ENCODE results near the gene SPRY1.

SPRY1 gene

DNA sequence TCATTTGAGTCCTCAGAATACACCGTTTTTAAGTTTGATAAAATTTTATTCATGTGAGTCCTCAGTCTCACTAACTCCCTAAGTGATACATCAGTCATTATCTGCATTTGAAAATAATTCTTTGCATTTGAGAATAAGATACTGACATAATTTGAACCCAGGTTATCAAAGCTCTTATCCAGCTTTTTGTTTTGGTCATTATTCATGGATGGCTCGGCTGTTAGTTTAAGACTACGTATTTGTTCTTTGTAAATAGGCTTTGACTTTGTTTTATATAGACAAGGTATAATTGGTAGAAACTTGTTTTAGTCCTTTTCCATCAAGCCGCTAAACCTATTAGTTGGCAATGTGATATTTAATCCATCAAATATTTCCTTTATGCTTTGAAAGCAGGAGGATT, 7.9 kb downstream of the SPRY1 start:
- H3K4me3 ChIP-seq (ENCODE audit: low read length): no peak overlapping the region
- H3K4me2 ChIP-seq (ENCODE audit: low read depth, low read length): no peak overlapping the region
- no peak for TF ChIP-seq EZH2phosphoT487 (IDR thresholded peaks at IDR 0.05; ENCODE audit: low read length)
- H4K20me1 ChIP-seq (ENCODE audit: insufficient read depth, low read length): no peaks in the 10 kb centered on the region
- H3K27ac ChIP-seq (ENCODE audit: low read length): no peak overlapping the region
- 0 out of 2 replicates have a peak, but pooled peaks cover 3% of the 10 kb centered on the region for H3K36me3 ChIP-seq (replicated peaks; ENCODE audit: insufficient read depth, low read length)
- peaks cover 50% of the 10 kb centered on the region for H3K79me2 ChIP-seq (ENCODE audit: low read length)
- peaks cover 18% of the 10 kb centered on the region for H3K4me1 ChIP-seq (ENCODE audit: low read length)
- no peaks in the 10 kb centered on the region for H3K27me3 ChIP-seq (replicated peaks; ENCODE audit: insufficient read depth, low read length)
- no peaks in the 10 kb centered on the region for H3F3A ChIP-seq (ENCODE audit: insufficient read depth, low read length)
- H3K9me3 ChIP-seq (replicated peaks; ENCODE audit: insufficient read depth, low read length): no peaks in the 10 kb centered on the region
- no peak for DNase-seq
- H3K9me2 ChIP-seq (replicated peaks; ENCODE audit: insufficient read depth, low read length): no peaks in the 10 kb centered on the region
- H2AFZ ChIP-seq (ENCODE audit: low read length): no peak overlapping the region
- no peak overlapping the region for H3K9ac ChIP-seq (ENCODE audit: low read length)

DNA sequence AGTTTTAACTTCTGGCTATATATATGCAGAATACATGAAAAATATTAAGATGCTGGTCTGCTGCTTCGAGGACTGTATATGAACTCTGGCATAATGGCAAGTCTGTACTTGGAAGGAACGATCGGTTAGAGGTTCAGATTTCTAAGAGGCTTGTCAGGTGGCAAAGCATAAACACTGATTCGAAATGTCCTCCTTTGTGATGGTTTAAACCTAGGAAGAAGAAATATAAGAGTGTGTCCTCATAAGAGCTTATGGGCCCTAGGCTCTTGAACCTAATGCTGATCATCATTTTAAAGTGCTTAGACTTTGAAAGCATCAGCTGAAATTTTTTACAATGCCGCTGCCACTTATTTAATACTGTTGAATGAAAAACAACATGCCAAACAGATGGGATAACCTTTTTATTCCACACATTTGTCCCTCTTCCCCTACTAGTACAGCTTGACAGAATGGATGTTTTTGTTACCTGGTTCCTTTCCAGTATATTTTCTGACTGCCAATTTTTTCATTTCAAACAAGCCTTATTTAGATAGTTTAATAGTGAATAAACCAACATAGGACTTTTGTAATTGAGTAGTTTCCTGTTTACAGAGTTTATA, 8.8 kb downstream of the SPRY1 start:
- H3K9me2 ChIP-seq (replicated peaks; ENCODE audit: insufficient read depth, low read length): no peaks in the 10 kb centered on the region
- H3K9me3 ChIP-seq (replicated peaks; ENCODE audit: insufficient read depth, low read length): no peaks in the 10 kb centered on the region
- H4K20me1 ChIP-seq (ENCODE audit: insufficient read depth, low read length): no peaks in the 10 kb centered on the region
- H3K79me2 ChIP-seq (ENCODE audit: low read length): peaks cover 42% of the 10 kb centered on the region
- 0 out of 2 replicates have a peak, but pooled peaks cover 3% of the 10 kb centered on the region for H3K36me3 ChIP-seq (replicated peaks; ENCODE audit: insufficient read depth, low read length)
- no peak for DNase-seq
- 0 out of 2 replicates have a peak, but pooled peaks cover 4% of the 10 kb centered on the region for H3F3A ChIP-seq (ENCODE audit: insufficient read depth, low read length)
- no peak overlapping the region for H3K4me3 ChIP-seq (ENCODE audit: low read length)
- H3K4me1 ChIP-seq (ENCODE audit: low read length): peaks cover 22% of the 10 kb centered on the region
- H3K9ac ChIP-seq (ENCODE audit: low read length): no peak overlapping the region
- H3K27ac ChIP-seq (ENCODE audit: low read length): no peak overlapping the region
- H3K27me3 ChIP-seq (replicated peaks; ENCODE audit: insufficient read depth, low read length): no peaks in the 10 kb centered on the region
- no peak overlapping the region for H2AFZ ChIP-seq (ENCODE audit: low read length)
- H3K4me2 ChIP-seq (ENCODE audit: low read depth, low read length): no peak overlapping the region
- TF ChIP-seq EZH2 (optimal IDR thresholded peaks at IDR 0.05; ENCODE audit: low read depth, low read length) (no peak), EZH2phosphoT487 (IDR thresholded peaks at IDR 0.05; ENCODE audit: low read length) (no peak)
- TF ChIP-seq, protein P1, sequence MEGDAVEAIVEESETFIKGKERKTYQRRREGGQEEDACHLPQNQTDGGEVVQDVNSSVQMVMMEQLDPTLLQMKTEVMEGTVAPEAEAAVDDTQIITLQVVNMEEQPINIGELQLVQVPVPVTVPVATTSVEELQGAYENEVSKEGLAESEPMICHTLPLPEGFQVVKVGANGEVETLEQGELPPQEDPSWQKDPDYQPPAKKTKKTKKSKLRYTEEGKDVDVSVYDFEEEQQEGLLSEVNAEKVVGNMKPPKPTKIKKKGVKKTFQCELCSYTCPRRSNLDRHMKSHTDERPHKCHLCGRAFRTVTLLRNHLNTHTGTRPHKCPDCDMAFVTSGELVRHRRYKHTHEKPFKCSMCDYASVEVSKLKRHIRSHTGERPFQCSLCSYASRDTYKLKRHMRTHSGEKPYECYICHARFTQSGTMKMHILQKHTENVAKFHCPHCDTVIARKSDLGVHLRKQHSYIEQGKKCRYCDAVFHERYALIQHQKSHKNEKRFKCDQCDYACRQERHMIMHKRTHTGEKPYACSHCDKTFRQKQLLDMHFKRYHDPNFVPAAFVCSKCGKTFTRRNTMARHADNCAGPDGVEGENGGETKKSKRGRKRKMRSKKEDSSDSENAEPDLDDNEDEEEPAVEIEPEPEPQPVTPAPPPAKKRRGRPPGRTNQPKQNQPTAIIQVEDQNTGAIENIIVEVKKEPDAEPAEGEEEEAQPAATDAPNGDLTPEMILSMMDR (IDR thresholded peaks at IDR 0.05; ENCODE audit: low read length): no peak

DNA sequence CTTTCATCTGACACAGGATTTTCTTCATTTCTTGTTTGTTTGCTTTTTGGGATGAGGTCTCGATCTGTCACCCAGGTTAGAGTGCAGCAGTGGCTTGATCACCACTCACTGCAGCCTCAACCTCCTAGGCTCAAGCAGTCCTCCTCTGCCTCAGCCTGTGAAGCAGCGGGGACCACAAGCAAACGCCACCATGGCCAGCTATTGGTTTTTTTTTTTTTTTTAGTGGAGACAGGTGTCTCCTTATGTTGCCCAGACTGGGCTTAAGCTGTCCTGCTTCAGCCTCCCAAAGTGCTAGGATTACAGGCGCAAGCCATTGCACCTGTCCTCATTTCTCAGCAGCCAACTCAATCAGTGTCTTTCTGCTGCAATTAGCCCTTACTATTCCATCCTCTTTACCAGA, 10.3 kb downstream of the SPRY1 start:
- Histone ChIP-seq H3K27me3 (replicated peaks; ENCODE audit: insufficient read depth, low read length) (no peaks in the 10 kb centered on the region), H3K9me3 (replicated peaks; ENCODE audit: insufficient read depth, low read length) (no peaks in the 10 kb centered on the region), H3K9me2 (replicated peaks; ENCODE audit: insufficient read depth, low read length) (no peaks in the 10 kb centered on the region), H3K4me2 (ENCODE audit: low read depth, low read length) (no peak overlapping the region), H4K20me1 (ENCODE audit: insufficient read depth, low read length) (no peaks in the 10 kb centered on the region), H3K4me3 (ENCODE audit: low read length) (no peak overlapping the region), H3K4me1 (ENCODE audit: low read length) (peaks cover 35% of the 10 kb centered on the region), H3K9ac (ENCODE audit: low read length) (no peak overlapping the region), H2AFZ (ENCODE audit: low read length) (no peak overlapping the region), H3K79me2 (ENCODE audit: low read length) (peaks cover 27% of the 10 kb centered on the region), H3F3A (ENCODE audit: insufficient read depth, low read length) (peaks cover 9% of the 10 kb centered on the region), H3K36me3 (replicated peaks; ENCODE audit: insufficient read depth, low read length) (0 out of 2 replicates have a peak, but pooled peaks cover 3% of the 10 kb centered on the region), H3K27ac (ENCODE audit: low read length) (no peak overlapping the region)
- TF ChIP-seq EZH2phosphoT487 (IDR thresholded peaks at IDR 0.05; ENCODE audit: low read length) (no peak), EZH2 (optimal IDR thresholded peaks at IDR 0.05; ENCODE audit: low read depth, low read length) (no peak)
- TF ChIP-seq, protein P1 (IDR thresholded peaks at IDR 0.05; ENCODE audit: low read length): no peak
- DNase-seq: no peak

DNA sequence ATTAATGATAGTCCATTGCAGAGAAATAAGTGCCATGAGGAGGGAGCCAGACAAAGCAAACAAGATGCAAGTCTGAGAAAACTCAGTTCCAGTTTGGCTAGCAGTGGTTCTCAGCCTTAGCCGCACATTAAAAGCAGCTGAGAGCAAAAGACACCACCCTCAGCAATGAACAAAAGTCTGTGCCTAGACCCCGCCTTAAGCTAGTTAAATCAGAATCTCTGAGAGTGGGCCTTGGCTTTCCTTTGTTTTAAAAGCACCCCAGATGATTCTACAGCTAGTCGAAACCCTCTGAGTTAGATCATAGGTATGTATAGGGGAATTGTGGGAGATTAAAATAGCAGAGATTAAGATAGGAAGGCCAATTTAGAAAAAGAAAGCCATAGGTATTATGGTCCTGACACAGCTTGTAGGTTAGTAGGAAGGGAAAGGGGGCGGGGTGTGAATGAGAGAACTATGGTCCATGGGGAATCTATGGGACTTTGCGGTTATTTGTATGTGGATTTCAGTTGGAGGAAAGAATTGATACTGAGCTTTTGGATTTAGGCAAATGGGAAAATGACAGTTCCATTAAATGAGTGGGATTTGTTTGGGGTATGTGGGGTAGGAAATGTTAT, 12.0 kb downstream of the SPRY1 start:
- Histone ChIP-seq H3K9ac (ENCODE audit: low read length) (no peak overlapping the region), H3K79me2 (ENCODE audit: low read length) (0 out of 2 replicates have a peak, but pooled peaks cover 11% of the 10 kb centered on the region), H2AFZ (ENCODE audit: low read length) (no peak overlapping the region), H3K4me1 (ENCODE audit: low read length) (peaks cover 50% of the 10 kb centered on the region), H4K20me1 (ENCODE audit: insufficient read depth, low read length) (no peaks in the 10 kb centered on the region), H3K9me3 (replicated peaks; ENCODE audit: insufficient read depth, low read length) (no peaks in the 10 kb centered on the region), H3K9me2 (replicated peaks; ENCODE audit: insufficient read depth, low read length) (no peaks in the 10 kb centered on the region), H3F3A (ENCODE audit: insufficient read depth, low read length) (peaks cover 22% of the 10 kb centered on the region), H3K36me3 (replicated peaks; ENCODE audit: insufficient read depth, low read length) (no peaks in the 10 kb centered on the region), H3K4me3 (ENCODE audit: low read length) (no peak overlapping the region), H3K27me3 (replicated peaks; ENCODE audit: insufficient read depth, low read length) (no peaks in the 10 kb centered on the region), H3K4me2 (ENCODE audit: low read depth, low read length) (peak overlapping the region; percentile 3; the same call in 1 of the 2 replicates), H3K27ac (ENCODE audit: low read length) (no peak overlapping the region)
- no peak for DNase-seq
- TF ChIP-seq, protein P1 (IDR thresholded peaks at IDR 0.05; ENCODE audit: low read length): no peak
- no peak for TF ChIP-seq EZH2 (optimal IDR thresholded peaks at IDR 0.05; ENCODE audit: low read depth, low read length)
- TF ChIP-seq EZH2phosphoT487 (IDR thresholded peaks at IDR 0.05; ENCODE audit: low read length): no peak

Data from MM.1S (cell line).